K562 (cell line): ENCODE measurements around the gene DNAH10.
"Not testable (repeated sequence)": the region's sequence is repeated elsewhere in the genome, so short reads cannot be mapped to it uniquely, and the experiment has no call there.

Experiments used
- CREB1 ChIP-seq, 2 experiments: sonication (generic) in 1 of 2; formaldehyde crosslinking in 1 of 2; IDR thresholded peaks; 2 replicates each; pipeline versions ENCODE4 v1.6.1 to v1.8.0; 2012 to 2022; ENCODE audit warnings: inconsistent platforms in 1 of 2, mild to moderate bottlenecking in 1 of 2, missing genetic modification reagents in 1 of 2, moderate library complexity in 1 of 2
- E2F1 ChIP-seq: sonication (generic); formaldehyde crosslinking; IDR thresholded peaks from 2 replicates; pipeline ENCODE4 v1.8.1; 2023; ENCODE audit warnings: mild to moderate bottlenecking, missing genetic modification reagents, moderate library complexity
- EHMT2 ChIP-seq: fragments of 450-650 bp; IDR thresholded peaks from 2 replicates; pipeline ENCODE4 v1.6.1; 2018; ENCODE audit warnings: antibody characterized with exemption
- HDAC1 ChIP-seq, 2 experiments: fragments of 450-650 bp; IDR thresholded peaks; 2 replicates each; pipeline ENCODE4 v1.6.1; 2016 to 2017; ENCODE audit warnings: inconsistent platforms in 1 of 2, mild to moderate bottlenecking in 1 of 2, moderate library complexity in 1 of 2
- HDGF ChIP-seq: fragments of 450-650 bp; IDR thresholded peaks from 2 replicates; pipeline ENCODE4 v1.6.1; 2016
- KLF13 ChIP-seq: fragments of 450-650 bp; IDR thresholded peaks from 2 replicates; pipeline ENCODE4 v1.6.1; 2016; ENCODE audit warnings: missing genetic modification characterization, low read depth, mild to moderate bottlenecking, missing compliant biosample characterization, moderate library complexity, borderline replicate concordance
- POLR2AphosphoS5 ChIP-seq: IDR thresholded peaks from 2 replicates; pipeline ENCODE4 v1.6.1; 2011; ENCODE audit warnings: mild to moderate bottlenecking, low read depth, low read length, moderate library complexity; ENCODE audit not compliant: control insufficient read depth, insufficient read depth
- TF ChIP-seq, protein P1 (sequence below), 3 experiments: IDR thresholded peaks in 2 of 3; conservative IDR thresholded peaks in 1 of 3; 2 replicates each; pipeline ENCODE4 v1.5.1; 2011 to 2012; ENCODE audit warnings: low read length in 3 of 3, mild to moderate bottlenecking in 3 of 3, control low read depth in 2 of 3, improper control_type of control experiment in 1 of 3, inconsistent platforms in 1 of 3, low read depth in 1 of 3, mixed read lengths in 1 of 3, moderate library complexity in 1 of 3; ENCODE audit not compliant: insufficient read depth in 2 of 3

DNA sequence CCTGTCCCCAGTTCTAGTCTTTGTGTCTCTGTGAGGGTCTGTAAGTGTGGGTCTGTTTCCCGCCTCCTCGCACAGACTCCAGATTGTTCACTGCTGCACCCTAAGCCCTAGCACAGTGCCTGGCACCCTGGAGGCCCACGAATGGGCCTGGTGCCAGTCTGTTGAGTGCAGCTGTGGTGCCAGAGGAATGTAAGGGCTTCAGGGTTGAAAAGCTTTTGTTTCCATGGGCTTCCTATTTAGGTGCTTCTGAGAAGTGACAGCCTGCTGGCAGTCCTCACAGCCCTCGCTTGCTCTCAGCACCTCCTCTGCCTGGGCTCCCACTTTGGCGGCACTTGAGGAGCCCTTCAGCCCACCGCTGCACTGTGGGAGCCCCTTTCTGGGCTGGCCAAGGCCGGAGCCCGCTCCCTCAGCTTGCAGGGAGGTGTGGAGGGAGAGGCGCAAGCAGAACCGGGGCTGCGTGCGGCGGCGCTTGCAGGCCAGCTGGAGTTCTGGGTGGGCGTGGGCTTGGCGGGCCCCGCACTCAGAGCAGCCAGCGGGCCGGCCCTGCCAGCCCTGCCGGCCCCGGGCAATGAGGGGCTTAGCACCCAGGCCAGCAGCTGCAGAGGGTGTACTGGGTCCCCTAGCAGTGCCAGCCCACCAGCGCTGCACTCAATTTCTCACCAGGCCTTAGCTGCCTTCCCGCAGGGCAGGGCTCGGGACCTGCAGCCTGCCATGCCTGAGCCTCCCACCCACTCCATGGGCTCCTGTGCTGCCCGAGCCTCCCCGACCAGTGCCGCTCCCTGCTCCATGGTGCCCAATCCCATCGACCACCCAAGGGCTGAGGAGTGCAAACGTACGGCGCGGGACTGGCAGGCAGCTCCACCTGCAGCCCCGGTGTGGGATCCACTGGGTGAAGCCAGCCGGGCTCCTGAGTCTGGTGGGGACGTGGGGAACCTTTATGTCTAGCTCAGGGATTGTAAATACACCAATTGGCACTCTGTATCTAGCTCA, 184.7 kb downstream of the DNAH10 start:
- not testable (repeated sequence) for TF ChIP-seq CREB1 (IDR thresholded peaks at IDR 0.05); CREB1 (CRISPR knock-in tag; IDR thresholded peaks at IDR 0.05); KLF13 (tag); E2F1 (CRISPR knock-in tag); EHMT2; POLR2AphosphoS5; HDAC1 (IDR thresholded peaks at IDR 0.05); HDGF
- TF ChIP-seq, protein P1, sequence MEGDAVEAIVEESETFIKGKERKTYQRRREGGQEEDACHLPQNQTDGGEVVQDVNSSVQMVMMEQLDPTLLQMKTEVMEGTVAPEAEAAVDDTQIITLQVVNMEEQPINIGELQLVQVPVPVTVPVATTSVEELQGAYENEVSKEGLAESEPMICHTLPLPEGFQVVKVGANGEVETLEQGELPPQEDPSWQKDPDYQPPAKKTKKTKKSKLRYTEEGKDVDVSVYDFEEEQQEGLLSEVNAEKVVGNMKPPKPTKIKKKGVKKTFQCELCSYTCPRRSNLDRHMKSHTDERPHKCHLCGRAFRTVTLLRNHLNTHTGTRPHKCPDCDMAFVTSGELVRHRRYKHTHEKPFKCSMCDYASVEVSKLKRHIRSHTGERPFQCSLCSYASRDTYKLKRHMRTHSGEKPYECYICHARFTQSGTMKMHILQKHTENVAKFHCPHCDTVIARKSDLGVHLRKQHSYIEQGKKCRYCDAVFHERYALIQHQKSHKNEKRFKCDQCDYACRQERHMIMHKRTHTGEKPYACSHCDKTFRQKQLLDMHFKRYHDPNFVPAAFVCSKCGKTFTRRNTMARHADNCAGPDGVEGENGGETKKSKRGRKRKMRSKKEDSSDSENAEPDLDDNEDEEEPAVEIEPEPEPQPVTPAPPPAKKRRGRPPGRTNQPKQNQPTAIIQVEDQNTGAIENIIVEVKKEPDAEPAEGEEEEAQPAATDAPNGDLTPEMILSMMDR (IDR thresholded peaks at IDR 0.05 in 2 of 3, conservative IDR thresholded peaks at IDR 0.05 in 1 of 3; ENCODE audit: insufficient read depth in 2 of 3, low read depth in 1 of 3, low read length in 3 of 3): not testable (repeated sequence)
